GM19099 (cell line): ENCODE results near the gene ARHGEF18.
A peak's percentile ranks its signal among the peaks of the same experiment; 100 is the strongest.

Experiments used
- POLR2A ChIP-seq: IDR thresholded peaks from 3 replicates; pipeline ENCODE4 v1.6.1; 2011; ENCODE audit warnings: low read depth; ENCODE audit not compliant: insufficient read length; ENCODE audit errors: extremely low read depth

ARHGEF18 gene

GRCh38 chr19:7394731-7395359 is 46.1 kb downstream of the ARHGEF18 start:
- peak; percentile 89 for TF ChIP-seq POLR2A

- TF ChIP-seq POLR2A = no peak
These were observed 46.8 kb downstream of the ARHGEF18 start for GRCh38 chr19:7395360-7396066.

GRCh38 chr19:7397687-7398086 is 49.0 kb downstream of the ARHGEF18 start:
- TF ChIP-seq POLR2A = no peak
